Fibroblast of skin of abdomen (primary cell): Measurements from ENCODE around the gene ATP13A3.

Experiments used
- DNase-seq: peaks from one replicate; pipeline ENCODE4 v3.0.0-alpha.2; 2013

ATP13A3 gene

DNA sequence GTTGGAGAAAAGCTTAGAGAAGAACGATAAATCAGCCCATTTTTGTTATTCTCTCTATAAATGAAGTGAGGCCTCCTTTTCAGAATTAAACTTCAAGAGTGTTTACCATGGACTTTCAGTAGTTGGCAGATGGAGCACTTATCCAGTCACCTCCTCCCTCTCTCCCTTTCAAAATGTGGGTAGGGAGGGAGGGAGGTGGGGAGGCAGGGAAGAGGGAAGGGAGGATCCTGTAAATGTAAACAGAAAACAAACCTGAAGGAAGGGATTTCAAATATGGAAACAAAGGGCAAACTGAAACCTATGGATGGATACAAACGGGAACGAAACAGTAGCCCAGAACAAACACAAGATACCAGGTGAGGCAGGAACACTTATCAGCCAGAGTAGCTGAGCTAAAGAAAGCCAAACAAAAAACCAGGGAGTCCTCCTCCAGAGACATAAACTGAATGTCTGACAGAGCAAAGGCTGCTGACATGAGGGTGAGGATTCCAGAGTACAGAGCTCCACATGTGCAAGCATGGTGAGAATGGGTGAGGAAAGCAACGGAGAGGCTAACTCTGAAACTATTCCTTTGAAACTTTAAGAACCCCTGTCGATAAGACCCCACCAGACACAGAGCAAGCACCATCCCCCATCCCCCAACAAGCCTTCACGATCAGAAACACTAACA lies 46.8 kb downstream of the ATP13A3 start:
- no peak for DNase-seq

DNA sequence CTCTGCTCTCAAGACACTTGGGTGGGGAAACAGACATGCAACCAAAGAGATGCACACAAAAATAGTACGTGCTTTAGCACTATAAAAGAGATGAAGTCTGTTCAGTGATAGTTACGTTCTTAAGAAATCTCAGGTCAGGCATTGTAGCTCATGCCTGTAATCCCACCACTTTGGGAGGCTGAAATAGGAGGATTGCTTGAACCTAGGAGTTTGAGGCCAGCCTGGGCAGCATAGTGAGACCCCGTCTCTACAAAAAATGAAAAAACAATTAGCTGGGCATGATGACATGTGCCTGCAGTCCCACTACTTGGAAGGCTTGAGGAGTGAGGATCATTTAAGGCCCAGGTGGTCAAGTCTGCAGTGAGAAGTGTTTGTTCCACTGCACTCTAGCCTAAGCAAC lies 52.3 kb downstream of the ATP13A3 start:
- no peak for DNase-seq

- DNase-seq, result no peak
These were observed 55.2 kb downstream of the ATP13A3 start for GRCh38 chr3:194431554-194431953.

DNA sequence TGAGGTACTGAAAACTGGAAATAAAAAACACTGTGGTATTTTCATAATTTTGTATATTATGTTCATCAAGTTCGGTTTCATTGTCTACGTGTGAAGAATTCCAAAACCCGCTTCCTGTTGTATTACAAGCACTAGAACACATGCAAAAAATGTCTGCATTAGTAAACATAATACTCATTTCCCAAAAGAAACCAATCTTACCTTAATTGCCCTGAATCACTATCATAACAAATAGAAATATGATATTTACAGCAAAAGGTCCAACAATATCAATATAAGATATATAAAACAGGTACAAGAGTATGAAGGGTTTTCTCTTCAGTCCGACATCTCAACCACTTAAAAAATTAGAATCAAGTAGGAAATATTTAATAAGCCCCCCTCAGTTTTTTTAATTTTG lies 61.4 kb downstream of the ATP13A3 start:
- no peak for DNase-seq

DNA sequence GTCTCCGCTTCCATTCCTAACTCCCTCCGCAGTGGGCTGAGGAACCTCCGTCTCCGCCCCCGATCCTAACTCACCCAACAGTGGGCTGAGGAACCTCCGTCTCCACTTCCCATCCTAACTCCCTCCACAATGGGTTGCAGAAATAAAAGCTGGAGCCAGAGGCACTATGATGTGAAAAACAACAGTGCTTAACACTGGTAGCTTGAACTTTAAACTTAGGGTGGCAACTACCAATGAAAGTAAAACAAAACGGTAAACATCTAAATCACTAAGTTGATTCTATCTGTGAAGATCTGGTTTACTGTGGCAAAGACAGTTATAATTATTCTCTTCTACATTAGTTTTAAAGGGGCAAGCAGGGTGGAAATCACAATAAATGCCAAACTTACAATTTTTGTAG lies 61.8 kb downstream of the ATP13A3 start:
- no peak for DNase-seq

- DNase-seq, result no peak
These were observed 62.4 kb downstream of the ATP13A3 start for GRCh38 chr3:194424373-194424772.

DNA sequence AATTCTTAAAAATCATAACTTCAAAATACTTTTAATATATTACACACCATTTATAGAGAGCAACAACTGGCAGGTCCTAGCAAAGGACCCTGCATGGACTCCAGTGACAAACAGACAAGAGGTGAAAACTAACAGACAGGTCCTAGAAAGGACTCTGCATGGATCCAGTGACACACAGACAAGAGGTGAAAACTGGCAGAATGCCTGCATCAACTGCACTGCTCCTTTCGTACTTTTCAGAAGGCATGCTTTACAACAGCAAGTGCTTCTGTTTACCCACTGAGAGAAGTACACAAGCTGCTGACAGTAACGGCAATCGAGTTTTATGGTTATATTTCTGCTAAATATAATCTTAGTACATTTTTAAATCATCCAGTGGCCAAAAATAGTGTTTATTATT lies 63.5 kb downstream of the ATP13A3 start:
- DNase-seq, result no peak

GRCh38 chr3:194422188-194422587 lies 64.6 kb downstream of the ATP13A3 start:
- no peak for DNase-seq

- no peak for DNase-seq
These were observed 68.1 kb downstream of the ATP13A3 start for GRCh38 chr3:194418671-194419070.

DNA sequence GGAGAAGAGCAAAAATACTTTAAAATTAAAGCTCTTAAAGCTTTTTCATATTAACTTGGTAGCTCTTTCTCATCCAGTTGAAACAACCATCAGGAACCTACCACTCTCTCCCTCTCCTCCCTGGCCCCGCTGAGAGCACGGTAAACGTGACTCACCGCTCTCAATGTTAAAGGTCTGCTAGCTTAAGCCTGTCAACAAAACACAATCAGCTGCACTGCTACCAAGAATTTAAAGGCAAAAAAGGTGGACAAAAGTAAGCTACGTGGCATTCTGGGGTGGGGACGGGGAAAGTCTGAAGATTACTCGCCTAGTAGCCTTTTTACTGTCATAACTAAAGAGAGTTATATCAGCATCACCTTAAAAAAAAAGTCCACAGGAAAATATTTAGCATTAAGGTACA lies 79.4 kb downstream of the ATP13A3 start:
- DNase-seq, result peak; percentile 41

DNA sequence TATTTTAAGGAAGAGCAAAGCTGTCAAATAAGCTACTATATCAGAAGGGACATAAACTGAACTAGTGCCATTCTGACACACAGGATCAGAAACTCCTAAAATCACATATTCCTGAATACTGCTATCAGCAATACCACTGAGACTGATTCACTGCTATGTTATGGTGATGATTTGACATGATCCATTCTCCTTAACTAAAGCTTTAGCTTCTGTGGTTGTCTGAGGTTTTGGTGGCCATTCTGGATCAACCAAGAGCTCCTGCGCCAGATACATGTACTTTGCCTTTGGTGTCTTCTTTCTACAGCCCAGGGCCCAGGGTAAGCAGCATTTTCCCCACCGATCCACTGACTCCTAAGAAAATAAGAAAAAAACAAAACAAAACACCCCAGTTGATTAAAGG lies 81.0 kb downstream of the ATP13A3 start:
- DNase-seq, result peak; percentile 43

DNA sequence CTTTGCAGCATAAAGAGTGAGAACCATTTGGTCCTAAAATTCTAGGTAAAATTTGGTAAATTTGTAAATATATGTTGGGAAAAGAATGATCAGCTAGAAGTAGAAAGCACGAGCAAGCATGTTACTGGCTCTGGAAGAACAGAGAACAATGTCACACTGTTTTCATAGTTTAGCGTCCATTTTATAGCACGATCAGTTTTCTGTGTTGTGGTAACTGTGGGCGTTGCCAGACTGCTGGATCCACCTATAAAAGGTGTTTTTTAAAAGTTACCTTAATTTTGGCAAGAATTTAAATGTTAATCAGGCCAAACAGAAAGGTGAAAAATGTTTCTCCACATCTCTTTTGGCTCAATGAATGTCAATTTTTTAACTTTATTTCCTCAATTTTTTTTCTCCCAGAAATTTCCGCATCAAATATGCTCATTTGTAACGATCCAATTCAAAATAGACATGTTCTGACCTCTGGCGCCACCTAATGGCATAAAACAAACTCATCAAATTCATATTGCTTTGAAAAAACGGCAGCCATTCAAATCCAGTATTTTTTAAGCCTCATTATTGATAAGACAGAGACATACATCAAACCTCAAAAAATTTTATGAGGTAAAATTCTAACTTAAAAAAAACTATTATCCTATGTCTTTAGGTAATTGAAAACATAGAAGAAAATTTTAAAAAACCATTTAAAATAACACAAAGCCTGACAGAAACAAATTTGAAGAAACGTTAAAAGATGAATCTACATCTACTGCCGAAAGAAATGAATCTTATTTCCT lies 82.2 kb downstream of the ATP13A3 start:
- DNase-seq, result peak; percentile 65

DNA sequence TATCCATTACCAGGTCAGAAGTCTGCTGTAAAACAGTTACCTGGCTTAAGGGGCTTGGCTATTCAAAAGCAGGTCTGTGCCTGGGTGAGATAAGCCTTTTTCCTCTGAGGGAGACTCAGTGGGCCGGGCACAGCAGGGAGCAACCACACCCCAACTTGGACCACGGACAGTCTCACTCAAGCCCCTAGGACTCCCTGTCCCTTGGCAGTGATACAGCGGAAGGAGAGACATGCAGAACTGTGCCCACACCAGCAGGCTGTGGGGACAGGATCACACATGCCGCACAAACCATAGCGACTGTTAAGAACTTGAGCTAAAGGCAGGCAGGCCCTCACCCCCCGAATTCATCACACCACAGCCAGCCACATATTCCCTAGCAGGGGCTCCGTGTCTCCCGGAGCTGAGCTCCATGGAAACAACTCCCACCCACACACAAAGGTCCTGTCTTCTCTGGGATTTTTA lies 84.9 kb downstream of the ATP13A3 start:
- no peak for DNase-seq

DNA sequence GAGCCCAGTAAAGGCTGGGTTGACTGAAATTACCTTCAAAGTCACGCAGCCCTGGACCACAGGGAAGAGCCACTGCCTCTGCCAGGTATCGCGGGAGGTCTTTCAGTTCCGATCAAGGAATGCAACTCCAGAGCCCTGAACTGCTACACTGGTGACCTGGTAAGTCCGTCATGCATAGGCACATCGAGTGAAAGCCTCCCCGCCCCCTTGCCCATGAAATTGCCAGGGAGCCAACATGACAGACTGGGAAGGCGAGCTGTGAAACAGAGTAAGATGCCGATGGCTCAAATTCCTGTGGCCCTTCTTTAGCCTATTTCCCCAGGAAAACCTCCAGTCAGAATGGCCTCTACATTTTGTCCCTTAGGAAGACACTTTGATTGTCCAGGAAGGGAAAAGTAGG lies 85.5 kb downstream of the ATP13A3 start:
- no peak for DNase-seq

- no peak for DNase-seq
These were observed 86.9 kb downstream of the ATP13A3 start for GRCh38 chr3:194399874-194400411.

DNA sequence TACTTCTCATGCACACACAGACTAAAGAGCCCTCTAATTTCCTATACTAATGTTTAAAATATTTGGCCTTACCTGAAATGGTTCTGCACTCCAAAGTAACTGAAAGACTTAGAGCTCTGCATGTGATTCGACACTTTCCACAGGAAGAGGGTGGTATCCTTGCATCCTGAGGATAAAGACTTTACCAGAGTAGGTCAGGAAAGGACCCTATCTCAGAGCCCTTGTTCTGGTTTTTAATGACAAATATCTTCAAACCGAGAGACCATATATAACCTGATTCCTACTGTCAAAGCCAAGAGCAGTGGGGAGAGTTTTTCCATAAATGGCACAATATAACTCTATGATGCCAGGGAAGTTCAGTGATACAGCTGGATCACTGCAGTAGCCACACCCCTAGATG lies 87.6 kb downstream of the ATP13A3 start, which contains the start of gene GP5:
Gene GP5, minus strand, starts transcription at position 101 of the 400 bp plus-strand sequence. CDS start 984 bp downstream, outside the sequence.
- no peak for DNase-seq

DNA sequence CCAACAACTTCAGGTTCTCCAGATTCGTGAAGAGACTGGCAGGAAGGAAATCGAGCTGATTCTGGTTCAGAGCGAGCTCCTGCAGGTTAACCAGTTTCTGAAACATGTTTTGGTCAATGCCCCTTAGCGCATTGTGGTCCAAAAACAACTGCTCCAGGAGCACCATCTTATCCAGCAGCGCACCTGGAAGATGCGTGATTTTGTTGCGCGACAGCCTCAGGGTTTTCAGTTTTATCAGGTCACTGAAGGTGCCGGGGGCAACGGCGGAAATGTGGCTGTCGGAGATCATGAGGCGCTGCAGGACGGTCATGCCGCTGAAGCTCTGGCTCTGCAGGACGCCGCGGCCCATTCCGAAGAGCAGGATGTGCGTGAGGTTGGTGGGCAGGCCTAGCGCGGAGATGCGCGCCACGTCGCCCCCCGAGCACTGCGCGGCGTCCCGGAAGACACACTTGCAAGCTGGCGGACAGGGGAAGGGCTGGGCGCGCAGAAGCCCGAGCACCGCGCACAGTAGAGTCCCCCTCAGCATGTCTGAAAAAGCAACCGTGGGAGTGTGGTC lies 89.0 kb downstream of the ATP13A3 start:
- no peak for DNase-seq

DNA sequence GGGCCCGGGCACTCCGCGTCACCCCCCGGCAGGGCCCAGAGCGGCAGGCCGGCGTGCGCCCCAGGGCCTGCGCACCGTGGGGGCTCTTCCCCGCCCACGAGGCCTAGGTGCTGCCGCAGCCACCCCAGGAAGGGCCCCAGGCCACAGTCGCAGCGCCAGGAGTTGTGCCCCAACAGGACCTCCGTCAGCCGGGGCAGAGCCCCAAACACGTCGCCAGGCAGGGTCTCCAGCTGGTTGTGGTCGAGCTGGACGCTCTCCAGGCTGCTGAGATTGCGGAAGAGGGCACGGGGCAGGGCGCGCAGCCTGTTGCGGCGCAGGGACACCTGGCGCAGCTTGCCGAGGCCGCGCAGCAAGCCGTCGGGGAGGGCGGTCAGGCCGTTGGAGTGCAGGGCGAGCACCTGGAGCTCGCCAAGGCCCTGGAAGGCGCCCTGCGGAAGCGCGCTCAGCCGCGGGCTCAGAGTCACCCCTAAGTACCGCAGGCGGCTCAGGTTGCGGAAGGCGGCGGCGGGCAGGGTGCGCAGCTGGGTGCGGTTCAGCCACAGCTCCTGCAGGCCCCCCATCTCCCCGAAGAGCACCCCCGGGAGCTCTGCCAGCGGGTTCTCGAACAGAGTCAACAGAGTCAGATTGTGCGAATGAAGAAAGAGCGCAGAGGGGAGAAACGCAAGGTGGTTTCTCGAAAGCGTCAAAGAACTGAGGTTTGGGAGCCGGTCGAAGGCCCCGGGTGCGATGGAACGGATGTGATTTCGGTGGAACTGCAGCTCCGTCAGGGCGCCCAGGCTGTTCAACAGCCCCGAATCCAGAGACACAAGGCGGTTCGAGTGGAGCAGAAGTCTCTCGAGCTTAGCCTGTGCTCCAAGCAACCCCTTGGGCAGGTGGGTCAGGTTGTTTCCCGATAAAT lies 89.7 kb downstream of the ATP13A3 start:
- DNase-seq, result no peak

DNA sequence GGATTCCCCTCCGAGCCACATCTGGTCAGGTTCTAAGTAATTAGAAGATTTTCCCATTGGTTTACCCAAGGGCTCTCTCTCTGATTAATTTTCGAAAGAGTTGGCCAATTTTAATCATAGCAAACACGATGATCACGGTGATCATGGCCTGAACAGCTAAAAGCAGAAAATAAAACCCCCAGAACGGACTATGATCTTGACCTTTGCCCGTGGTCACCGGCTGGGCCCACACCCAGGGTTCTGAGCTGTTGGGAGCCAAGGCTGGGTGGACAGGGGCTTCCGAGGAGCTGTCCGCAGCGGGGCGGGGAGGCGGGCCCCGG lies 90.3 kb downstream of the ATP13A3 start:
- no peak for DNase-seq

DNA sequence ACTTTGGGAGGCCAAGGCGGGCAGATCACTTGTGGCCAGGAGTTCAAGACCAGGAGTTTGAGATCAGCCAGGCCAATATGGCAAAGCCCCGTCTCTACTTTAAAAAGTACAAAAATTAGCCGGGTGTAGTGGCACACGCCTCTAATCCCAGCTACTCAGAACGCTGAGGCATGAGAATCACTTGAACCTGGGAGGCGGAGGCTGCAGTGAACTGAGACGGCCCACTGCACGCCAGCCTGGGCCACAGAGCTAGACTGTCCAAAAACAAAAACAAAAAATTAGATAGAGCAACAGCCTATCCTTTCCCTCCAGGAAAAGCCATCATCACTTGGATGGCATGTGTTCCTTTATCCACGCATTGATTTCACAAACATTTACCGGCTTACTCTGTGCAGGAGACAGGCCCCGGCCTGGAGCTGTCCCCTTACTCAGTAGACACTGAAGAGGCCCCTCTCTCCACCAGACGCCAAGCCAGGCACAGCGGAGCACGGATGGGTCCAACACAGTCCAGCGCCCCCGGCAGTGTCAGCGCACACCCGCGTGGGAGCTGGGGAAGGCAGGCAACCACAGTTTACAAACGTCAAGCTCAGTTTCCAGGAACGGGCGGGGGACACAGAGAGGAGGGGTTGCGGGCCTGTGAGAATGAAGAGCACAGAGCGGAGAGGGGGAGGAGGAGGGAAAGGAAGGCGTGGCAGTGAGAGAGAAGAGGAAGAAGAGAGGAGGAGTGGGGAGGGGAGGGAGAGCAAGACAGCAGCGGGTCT lies 90.8 kb downstream of the ATP13A3 start:
- DNase-seq, result peak; percentile 61

GRCh38 chr3:194395212-194395611 lies 91.6 kb downstream of the ATP13A3 start:
- peak; percentile 61 for DNase-seq

DNA sequence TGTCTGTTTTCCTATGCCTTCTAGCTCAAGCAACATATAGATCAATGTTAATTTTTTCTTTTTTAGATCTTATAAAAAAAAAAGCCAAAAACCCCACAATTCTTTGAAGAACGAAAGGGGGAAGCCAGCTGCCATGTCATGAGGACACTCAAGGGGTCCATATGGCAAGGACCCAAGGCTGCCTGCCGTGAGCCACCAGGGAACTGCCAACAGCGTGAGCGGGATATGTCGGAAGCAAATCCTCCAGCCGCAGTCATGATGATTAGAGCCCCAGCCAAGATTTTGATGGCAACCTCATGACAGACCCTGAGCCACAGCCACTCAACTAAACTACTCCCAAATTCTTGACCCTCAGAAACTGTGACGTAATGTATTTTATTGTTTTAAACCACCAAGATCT lies 94.2 kb downstream of the ATP13A3 start:
- no peak for DNase-seq
